ENCODE results near the gene SMG6.

Gene SMG6

GRCh38 chr17:2302778-2303203 lies 794 bp downstream of the SMG6 start:
- no peak for TF ChIP-seq EGR1 (IDR thresholded peaks at IDR 0.05)
- no peak for TF ChIP-seq CEBPB (IDR thresholded peaks at IDR 0.05)
- no peak for TF ChIP-seq TEAD4 (IDR thresholded peaks at IDR 0.05)
- no peak for TF ChIP-seq EP300 (IDR thresholded peaks at IDR 0.05; ENCODE audit: borderline replicate concordance)
- no peak for TF ChIP-seq CREB1 (IDR thresholded peaks at IDR 0.05; ENCODE audit: low read depth)
- TF ChIP-seq RAD21 (IDR thresholded peaks at IDR 0.05; ENCODE audit: low read depth), result no peak
- no peak for TF ChIP-seq TCF12 (IDR thresholded peaks at IDR 0.05; ENCODE audit: low read depth)
- no peak for TF ChIP-seq ZBTB7A (IDR thresholded peaks at IDR 0.05; ENCODE audit: low read depth)
- no peak for TF ChIP-seq REST (IDR thresholded peaks at IDR 0.05; ENCODE audit: low read depth)
- TF ChIP-seq YY1 (IDR thresholded peaks at IDR 0.05; ENCODE audit: low read depth), result no peak
- TF ChIP-seq MAX (IDR thresholded peaks at IDR 0.05), result no peak; the same call in 1 of the 2 replicates
- no peak for TF ChIP-seq USF1 (IDR thresholded peaks at IDR 0.05)
- TF ChIP-seq NFIC (IDR thresholded peaks at IDR 0.05), result no peak
- TF ChIP-seq FOXM1 (IDR thresholded peaks at IDR 0.05; ENCODE audit: borderline replicate concordance, low read depth), result no peak
- no peak for TF ChIP-seq TAF1 (IDR thresholded peaks at IDR 0.05; ENCODE audit: low read depth)

- no peak for TF ChIP-seq TAF1 (IDR thresholded peaks at IDR 0.05; ENCODE audit: low read depth)
- no peak for TF ChIP-seq EGR1 (IDR thresholded peaks at IDR 0.05)
- TF ChIP-seq NFIC (IDR thresholded peaks at IDR 0.05), result no peak
- TF ChIP-seq TCF12 (IDR thresholded peaks at IDR 0.05; ENCODE audit: low read depth), result no peak
- no peak for TF ChIP-seq EP300 (IDR thresholded peaks at IDR 0.05; ENCODE audit: borderline replicate concordance)
- TF ChIP-seq REST (IDR thresholded peaks at IDR 0.05; ENCODE audit: low read depth), result no peak
- TF ChIP-seq YY1 (IDR thresholded peaks at IDR 0.05; ENCODE audit: low read depth), result no peak
- TF ChIP-seq ZBTB7A (IDR thresholded peaks at IDR 0.05; ENCODE audit: low read depth), result no peak
- TF ChIP-seq TEAD4 (IDR thresholded peaks at IDR 0.05), result no peak
- TF ChIP-seq CREB1 (IDR thresholded peaks at IDR 0.05; ENCODE audit: low read depth), result no peak
- no peak for TF ChIP-seq USF1 (IDR thresholded peaks at IDR 0.05)
- no peak for TF ChIP-seq MAX (IDR thresholded peaks at IDR 0.05)
- TF ChIP-seq FOXM1 (IDR thresholded peaks at IDR 0.05; ENCODE audit: borderline replicate concordance, low read depth), result no peak
- TF ChIP-seq CEBPB (IDR thresholded peaks at IDR 0.05), result no peak
- no peak for TF ChIP-seq RAD21 (IDR thresholded peaks at IDR 0.05; ENCODE audit: low read depth)
Observed at GRCh38 chr17:2299756-2300155, 3.8 kb downstream of the SMG6 start.

- no peak for TF ChIP-seq TAF1 (IDR thresholded peaks at IDR 0.05; ENCODE audit: low read depth)
- TF ChIP-seq CEBPB (IDR thresholded peaks at IDR 0.05), result no peak
- TF ChIP-seq ZBTB7A (IDR thresholded peaks at IDR 0.05; ENCODE audit: low read depth), result no peak
Observed at GRCh38 chr17:2299136-2299535, 4.4 kb downstream of the SMG6 start.

GRCh38 chr17:2297023-2297422 lies 6.6 kb downstream of the SMG6 start:
- TF ChIP-seq USF1 (IDR thresholded peaks at IDR 0.05) (no peak), EP300 (IDR thresholded peaks at IDR 0.05; ENCODE audit: borderline replicate concordance) (no peak), TAF1 (IDR thresholded peaks at IDR 0.05; ENCODE audit: low read depth) (no peak), CEBPB (IDR thresholded peaks at IDR 0.05) (no peak), TCF12 (IDR thresholded peaks at IDR 0.05; ENCODE audit: low read depth) (no peak), TEAD4 (IDR thresholded peaks at IDR 0.05) (no peak), EGR1 (IDR thresholded peaks at IDR 0.05) (no peak), FOXM1 (IDR thresholded peaks at IDR 0.05; ENCODE audit: borderline replicate concordance, low read depth) (no peak), REST (IDR thresholded peaks at IDR 0.05; ENCODE audit: low read depth) (no peak), YY1 (IDR thresholded peaks at IDR 0.05; ENCODE audit: low read depth) (no peak), RAD21 (IDR thresholded peaks at IDR 0.05; ENCODE audit: low read depth) (no peak), MAX (IDR thresholded peaks at IDR 0.05) (no peak), CREB1 (IDR thresholded peaks at IDR 0.05; ENCODE audit: low read depth) (no peak), NFIC (IDR thresholded peaks at IDR 0.05) (no peak), ZBTB7A (IDR thresholded peaks at IDR 0.05; ENCODE audit: low read depth) (no peak)

Data from Ishikawa (cell line).